DOHH2 (cell line): ENCODE measurements around the gene LCP2.

ENCODE experiments used
- EZH2phosphoT487 ChIP-seq: fragments of 200-600 bp; sonication (generic); IDR thresholded peaks from 2 replicates; pipeline ENCODE4 v1.6.1; 2017; ENCODE audit warnings: borderline replicate concordance, mild to moderate bottlenecking, antibody characterized with exemption, low read length, moderate library complexity, mixed read lengths
- TF ChIP-seq, protein P1 (sequence below): fragments of 200-600 bp; sonication (generic); IDR thresholded peaks from one replicate; pipeline ENCODE4 v1.5.1; 2014; ENCODE audit warnings: antibody characterized with exemption, mild to moderate bottlenecking, low read depth, low read length; ENCODE audit not compliant: poor library complexity, severe bottlenecking

DNA sequence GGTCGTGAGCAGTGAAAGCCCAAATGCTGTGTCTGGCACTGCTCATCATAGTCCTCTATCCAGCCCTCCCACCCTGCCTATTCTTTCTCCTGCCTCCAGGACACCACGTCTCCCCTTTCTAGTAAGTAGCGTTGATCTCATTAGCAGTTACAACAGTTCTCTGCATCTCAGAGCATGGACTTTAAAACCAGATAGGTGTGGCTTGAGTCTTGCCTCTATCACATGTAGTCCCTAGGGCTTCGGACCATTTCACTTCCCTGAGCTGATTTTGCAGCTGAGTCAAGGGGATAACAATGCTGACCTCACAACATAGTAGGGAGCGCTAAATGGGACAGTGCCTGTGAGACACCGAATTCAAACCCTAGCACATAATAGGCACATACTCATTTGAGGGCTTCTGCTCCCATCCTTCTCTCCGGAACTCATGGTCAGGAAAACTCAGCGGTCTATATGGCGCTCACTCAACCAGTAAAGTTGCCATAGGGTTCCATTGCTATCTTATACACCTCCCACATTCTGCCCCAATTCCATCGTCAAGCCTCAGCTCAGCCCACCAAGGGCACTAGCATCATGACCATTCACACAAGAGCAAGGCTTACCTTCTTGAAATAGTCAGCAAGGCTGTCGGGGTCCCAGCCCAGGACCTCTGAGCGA lies 515 bp downstream of the LCP2 start:
- TF ChIP-seq, protein P1, sequence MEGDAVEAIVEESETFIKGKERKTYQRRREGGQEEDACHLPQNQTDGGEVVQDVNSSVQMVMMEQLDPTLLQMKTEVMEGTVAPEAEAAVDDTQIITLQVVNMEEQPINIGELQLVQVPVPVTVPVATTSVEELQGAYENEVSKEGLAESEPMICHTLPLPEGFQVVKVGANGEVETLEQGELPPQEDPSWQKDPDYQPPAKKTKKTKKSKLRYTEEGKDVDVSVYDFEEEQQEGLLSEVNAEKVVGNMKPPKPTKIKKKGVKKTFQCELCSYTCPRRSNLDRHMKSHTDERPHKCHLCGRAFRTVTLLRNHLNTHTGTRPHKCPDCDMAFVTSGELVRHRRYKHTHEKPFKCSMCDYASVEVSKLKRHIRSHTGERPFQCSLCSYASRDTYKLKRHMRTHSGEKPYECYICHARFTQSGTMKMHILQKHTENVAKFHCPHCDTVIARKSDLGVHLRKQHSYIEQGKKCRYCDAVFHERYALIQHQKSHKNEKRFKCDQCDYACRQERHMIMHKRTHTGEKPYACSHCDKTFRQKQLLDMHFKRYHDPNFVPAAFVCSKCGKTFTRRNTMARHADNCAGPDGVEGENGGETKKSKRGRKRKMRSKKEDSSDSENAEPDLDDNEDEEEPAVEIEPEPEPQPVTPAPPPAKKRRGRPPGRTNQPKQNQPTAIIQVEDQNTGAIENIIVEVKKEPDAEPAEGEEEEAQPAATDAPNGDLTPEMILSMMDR = no peak
- no peak for TF ChIP-seq EZH2phosphoT487
